GM12892 (cell line): ENCODE measurements around the gene KLK15.

Experiments used
- POLR2A ChIP-seq: IDR thresholded peaks from 2 replicates; pipeline ENCODE4 v1.6.1; 2011; ENCODE audit warnings: low read depth, low read length, control low read depth
- POLR2AphosphoS5 ChIP-seq: IDR thresholded peaks from 2 replicates; pipeline ENCODE4 v1.6.1; 2011; ENCODE audit warnings: low read depth, low read length, control low read depth
- TAF1 ChIP-seq: IDR thresholded peaks from 2 replicates; pipeline ENCODE4 v1.6.1; 2011; ENCODE audit warnings: low read depth, mild to moderate bottlenecking, control low read depth, low read length, borderline replicate concordance

- TF ChIP-seq POLR2A (no peak), POLR2AphosphoS5 (no peak), TAF1 (no peak)
Observed at GRCh38 chr19:50812474-50812873, 20.9 kb downstream of the KLK15 start.
